Stimulated activated CD4-positive, alpha-beta T cell treated with anti-CD3 and anti-CD28 coated beads, TNF-alpha, amount 100 ng/mL, for 4 hours (primary cell): Measurements from ENCODE around the gene GAST.
"Not testable (repeated sequence)": the region's sequence is repeated elsewhere in the genome, so short reads cannot be mapped to it uniquely, and the experiment has no call there.

Experiments
- DNase-seq, 3 experiments: peaks; one replicate each; pipeline ENCODE4 v3.0.0-alpha.2; 2020; ENCODE audit warnings: low read depth in 3 of 3

The GAST gene

DNA sequence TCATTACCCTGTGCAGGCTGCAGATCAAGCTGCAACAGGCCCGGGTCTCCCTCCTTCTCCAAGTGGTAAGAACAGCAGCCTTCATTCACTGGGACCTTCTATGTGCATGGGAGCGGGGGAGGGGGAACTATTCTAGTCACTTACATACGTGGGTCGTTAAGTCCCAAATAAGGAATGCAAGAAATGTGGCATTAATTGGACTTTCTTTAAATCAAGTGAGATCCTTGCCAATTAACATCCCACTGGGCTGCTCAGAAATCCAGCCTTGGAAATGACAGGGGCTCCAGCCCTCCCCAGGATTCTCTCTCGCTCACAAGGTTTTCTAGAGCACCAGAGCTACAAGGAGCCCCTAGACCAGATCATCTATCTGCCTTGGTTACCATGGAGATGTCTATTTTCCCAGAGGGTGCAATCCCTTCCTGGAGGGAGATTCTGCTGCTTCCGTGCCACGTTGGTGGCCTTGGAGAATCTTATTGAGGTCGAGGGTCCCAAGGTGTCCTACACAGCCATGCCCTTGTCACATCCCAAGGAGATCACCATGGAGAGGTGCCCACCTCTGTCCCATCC, 28.6 kb upstream of the GAST start:
- DNase-seq, result no peak

DNA sequence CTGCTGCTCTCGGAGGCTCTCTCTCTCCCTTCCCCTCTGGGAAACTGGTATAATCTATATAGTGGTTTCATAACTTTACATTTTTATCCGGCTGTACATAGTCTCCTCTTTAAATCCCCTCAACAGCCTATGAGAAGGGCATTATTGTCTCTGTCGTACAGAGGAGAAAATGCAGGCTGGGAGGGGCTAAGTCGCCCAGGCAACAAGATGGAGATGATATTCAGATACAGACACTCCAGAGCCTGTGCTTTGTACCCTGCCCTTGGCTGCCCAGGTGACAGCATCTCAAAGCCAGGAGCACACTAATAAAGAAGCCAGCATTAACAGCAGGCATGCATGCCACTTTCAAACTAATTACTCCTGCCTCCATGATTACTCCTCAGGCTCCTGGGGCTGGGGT, 28.1 kb upstream of the GAST start:
- DNase-seq, result no peak

DNA sequence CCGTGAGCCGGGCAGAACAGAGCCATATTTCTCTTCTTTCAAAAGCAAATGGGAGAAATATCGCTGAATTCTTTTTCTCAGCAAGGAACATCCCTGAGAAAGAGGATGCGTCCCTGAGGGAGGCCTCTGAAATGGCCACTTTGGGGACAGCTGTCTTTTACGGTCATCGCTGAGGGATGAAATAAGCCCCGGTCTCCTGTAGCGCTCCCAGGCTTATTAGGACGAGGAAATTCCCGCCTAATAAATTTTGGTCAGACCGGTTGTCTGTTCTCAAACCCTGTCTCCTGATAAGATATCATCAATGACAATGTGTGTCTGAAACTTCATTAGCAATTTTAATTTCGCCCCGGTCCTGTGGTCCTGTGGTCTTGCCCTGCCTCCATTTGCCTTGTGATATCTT, 26.4 kb upstream of the GAST start:
- DNase-seq, result not testable (repeated sequence)

DNA sequence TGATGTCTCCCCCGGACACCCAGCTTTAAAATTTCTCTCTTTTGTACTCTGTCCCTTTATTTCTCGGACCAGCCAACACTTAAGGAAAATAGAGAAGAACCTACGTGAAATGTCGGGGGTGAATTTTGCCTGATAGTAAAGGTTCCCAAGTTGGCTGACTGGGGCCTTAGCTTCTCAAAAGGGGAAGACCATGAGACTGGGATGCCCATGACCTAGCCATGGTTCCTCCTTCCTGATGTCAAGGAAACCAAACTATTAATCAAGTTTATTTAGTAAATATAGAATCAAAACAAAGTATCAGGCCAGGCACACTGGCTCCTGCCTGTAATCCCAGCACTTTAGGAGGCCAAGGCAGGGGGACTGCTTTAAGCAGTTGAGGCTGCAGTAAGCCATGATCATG, 25.9 kb upstream of the GAST start:
- no peak for DNase-seq

DNA sequence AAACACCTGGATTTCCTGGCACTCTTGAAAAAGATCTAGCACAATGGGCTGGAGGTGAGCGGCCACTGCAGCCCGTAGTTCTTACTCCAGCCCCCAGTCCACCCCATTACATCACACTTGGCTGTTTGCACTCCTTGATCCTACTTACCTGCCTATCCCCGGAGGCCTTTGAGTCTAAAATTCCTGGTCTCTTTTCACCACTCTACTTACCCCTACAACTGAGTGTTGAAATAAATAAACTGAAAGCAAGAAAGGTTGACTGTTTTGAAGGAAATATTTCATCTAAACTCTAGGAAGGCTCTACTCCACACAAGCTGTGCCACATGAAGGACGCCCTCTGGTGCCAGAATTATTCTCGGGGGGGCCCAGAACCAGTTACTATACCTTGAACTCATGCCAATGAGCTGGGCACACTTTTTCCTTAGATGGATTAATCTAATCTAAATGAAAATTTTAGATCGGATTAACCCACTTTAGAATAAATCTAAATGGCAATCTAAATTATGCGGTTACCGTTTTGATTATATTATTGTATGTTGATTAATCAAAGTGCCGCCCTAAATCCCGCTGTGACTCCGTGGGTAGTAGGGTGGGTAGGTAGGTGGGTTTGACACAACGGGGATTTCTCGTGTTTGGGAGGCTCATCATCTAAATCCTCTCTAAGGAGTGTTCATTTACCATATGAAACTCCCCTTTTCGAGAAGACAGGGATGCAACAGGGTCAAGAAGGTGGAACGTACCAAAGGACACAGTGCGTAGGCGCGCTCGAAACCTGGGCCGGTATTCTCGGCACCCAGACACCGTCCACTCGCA, 24.1 kb upstream of the GAST start:
- DNase-seq, result peak in 2 of 3 experiments; percentile 51 to 54

DNA sequence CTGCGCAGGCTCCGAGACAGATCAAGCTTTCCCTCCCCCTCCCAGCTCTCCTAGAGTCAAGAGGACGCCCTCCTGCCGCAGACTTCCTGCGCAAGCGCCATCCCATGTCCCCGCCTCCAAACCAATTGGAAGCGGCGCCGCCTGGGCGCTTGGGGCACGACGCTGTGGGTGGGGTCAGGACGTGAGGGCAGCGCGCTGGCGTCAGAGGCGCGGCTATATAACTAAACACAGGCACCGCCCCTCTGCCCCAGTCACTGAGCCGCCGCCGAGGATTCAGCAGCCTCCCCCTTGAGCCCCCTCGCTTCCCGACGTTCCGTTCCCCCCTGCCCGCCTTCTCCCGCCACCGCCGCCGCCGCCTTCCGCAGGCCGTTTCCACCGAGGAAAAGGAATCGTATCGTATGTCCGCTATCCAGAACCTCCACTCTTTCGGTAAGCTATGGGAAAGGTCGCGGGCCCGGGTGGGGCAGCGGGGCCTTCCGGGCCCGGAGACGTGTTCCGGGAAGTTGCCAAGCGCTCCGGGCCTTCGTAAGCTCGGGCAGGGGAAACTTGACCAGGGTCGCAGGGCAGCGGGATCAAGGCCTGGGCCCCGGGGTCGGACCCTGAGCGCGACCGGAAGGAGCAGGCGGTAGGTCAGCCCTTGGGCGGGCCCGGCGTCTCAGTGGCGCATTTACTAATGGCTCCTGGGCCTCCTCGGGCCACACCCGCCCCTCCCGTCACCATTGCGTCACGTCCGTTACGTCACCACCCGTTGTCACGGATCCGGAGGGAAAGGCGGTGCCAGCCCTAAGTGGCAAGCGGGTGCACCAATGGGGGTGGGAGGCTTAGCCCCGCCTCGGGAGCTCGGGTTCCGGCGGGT, 23.3 kb upstream of the GAST start, which contains the start of gene EIF1:
Gene EIF1 (plus strand): TSS at position 245 of the 856 bp plus-strand sequence. CDS start 154 bp downstream, at position 399.
- peak; percentile 99 to 100 (median 100) for DNase-seq

DNA sequence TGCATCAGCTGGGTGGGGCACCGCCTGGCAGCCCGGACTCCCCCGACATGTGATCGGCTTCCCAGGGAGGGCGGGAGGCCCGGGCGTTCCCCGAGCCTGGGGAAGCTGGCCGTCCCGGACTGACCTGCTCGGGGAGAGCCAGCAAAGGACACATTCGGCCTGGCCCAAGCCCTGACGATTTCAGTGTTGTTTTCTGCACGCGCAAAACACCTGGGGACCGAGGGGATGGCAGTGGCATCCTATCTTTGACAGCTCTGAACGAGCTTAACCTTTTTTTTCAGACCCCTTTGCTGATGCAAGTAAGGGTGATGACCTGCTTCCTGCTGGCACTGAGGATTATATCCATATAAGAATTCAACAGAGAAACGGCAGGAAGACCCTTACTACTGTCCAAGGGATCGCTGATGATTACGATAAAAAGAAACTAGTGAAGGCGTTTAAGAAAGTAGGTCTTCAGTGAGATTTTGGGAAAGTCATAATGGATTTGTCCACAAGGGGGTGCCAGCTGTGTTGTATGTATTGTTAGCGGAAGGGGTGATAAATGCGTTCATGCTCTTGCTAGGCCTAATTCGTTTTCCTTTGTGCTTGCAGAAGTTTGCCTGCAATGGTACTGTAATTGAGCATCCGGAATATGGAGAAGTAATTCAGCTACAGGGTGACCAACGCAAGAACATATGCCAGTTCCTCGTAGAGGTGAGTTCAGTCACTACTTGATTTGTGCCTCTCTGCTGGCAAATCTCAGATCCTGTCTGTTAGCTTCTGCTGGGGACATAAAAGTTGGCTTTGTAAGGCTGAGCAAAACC, 22.4 kb upstream of the GAST start:
- no peak for DNase-seq

DNA sequence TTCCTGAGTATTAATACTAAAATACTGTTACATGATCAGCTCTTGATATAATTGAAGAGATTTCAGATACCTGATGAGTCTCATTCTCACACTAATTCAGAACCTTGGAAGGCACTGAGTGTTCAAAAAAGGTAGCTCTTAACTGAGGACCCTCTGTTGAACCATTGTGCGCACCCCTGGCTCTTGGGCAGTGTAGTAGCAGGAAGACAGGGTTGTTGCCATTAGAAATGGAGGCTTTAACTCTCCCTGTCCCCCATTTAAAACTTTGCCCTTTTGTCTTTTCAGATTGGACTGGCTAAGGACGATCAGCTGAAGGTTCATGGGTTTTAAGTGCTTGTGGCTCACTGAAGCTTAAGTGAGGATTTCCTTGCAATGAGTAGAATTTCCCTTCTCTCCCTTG, 21.6 kb upstream of the GAST start:
- no peak for DNase-seq

DNA sequence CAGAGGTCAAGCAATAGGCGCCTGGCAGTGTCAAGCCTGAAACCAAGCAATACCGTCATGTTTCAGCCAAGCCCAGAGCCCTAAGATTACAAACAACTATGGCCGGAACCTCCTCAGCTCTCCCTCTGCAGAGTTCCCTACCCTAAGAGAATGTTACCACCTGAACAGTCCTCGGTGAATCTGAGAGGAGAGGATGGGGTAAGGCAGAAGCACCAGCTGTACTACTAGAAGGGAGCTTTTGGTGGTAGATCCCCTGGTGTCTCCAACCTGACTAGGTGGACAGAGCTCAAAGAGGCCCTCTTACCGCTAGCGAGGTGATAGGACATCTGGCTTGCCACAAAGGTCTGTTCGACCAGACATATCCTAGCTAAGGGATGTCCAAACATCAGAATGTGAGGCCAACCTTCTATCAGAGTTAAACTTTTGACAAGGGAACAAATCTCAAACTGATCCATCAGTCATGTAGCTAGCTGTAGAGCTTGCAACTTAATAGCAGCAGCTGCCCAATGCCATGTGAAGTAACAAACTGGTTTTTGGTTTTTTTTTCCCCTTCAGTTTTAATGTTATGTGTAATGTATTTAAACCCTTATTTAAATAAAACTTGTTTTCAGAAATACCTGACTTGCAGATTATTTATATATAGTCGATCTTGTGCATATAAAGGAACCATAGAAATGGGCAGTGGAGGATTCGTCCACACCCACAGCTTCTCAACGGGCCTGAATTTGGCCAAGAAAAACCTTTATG, 20.9 kb upstream of the GAST start:
- no peak for DNase-seq

DNA sequence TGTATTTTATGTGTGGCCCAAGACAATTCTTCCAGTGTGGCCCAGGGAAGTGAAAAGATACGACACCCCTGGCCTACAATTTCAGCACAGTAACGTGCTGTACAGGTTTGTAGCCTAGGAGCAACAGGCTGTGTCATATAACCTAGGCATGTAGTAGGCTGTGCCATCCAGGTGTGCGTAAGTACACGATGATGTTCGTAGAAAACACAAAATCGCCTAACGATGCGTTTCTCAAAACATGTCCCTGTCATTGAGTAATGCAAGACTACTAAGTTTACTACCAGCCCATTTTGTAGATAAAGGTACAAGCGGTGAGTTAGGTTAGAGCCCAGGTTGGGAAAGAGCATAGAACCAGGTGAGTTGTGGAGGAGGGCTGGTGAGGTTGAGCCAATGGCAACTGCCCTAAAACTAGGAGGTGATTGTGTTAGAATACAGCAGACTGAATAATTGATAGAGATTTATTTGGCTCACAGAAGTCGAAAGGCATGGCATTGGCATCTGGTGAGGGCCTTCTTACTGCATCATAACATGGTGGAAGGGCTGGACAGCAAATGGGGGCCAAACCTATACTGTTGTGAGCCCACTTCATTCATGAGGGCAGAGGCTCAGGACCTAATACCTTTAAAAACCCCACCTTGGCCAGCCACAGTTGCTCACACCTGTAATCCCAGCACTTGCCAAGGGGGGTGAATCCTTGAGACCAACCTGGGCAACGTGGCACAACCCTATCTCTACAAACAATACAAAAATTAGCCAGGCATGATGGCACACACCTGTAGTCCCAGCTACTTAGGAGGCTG, 19.2 kb upstream of the GAST start:
- no peak for DNase-seq

DNA sequence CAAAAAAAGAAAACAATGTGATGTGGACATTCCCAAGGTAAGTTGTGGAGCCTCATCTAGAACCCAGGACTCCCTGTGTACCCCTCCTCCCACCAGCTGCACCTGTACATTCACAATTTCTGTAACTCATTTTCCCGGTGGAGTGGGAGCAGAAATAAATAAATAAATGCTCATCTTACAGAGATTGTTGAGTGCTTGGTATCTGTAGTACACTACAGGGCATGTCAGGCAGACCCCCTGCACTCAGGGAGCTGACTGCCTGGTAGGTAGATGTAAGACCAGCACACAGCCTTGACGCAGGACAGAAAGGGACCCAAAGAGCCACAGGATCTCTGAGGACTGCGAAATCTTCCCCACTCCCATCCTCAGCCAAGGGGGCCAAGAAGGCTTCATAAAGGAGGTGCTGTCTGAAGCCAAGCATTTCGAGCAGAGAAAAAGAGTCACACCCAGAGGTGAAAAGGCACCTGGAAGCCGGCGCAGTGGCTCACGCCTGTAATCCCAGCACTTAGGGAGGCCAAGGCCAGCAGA, 16.9 kb upstream of the GAST start:
- DNase-seq, result no peak

DNA sequence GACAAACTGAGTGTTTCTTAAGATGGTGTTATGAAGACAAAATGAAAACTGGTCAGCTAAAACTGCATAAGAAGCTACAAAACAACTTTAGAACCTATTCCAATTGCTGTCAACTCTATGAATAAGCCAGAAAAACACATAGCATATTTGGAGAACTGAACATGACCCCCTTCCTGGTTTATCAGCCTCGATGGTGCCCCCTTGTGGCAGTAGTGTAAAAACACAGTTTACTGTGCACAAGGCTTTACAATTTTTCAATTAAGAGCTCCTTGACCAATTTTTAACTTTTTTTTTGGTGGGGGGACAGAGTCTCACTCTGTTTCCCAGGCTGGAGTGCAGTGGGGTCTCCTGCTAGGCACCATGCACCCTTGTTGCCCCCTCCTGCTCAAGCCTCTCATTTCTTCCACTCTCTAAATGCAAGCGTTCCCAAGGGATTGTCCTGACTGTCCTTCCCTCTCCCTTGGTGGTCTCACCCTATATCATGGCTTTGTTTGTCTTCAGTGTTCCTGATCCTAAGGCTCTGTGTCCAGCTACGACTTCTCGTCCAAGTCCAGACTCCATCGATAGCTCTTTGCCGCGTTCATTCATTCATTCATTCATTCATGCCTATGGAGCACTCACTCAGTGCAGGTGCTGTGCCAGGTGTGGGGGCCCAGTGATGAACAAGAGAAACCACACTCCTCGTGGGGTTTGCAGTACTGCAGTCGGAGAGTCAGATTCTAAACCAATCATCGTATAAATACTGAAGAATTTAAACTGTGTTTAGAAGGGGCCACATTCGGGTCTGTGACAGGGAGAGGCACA, 16.0 kb upstream of the GAST start:
- DNase-seq, result peak; percentile 43 to 70 (median 44)

DNA sequence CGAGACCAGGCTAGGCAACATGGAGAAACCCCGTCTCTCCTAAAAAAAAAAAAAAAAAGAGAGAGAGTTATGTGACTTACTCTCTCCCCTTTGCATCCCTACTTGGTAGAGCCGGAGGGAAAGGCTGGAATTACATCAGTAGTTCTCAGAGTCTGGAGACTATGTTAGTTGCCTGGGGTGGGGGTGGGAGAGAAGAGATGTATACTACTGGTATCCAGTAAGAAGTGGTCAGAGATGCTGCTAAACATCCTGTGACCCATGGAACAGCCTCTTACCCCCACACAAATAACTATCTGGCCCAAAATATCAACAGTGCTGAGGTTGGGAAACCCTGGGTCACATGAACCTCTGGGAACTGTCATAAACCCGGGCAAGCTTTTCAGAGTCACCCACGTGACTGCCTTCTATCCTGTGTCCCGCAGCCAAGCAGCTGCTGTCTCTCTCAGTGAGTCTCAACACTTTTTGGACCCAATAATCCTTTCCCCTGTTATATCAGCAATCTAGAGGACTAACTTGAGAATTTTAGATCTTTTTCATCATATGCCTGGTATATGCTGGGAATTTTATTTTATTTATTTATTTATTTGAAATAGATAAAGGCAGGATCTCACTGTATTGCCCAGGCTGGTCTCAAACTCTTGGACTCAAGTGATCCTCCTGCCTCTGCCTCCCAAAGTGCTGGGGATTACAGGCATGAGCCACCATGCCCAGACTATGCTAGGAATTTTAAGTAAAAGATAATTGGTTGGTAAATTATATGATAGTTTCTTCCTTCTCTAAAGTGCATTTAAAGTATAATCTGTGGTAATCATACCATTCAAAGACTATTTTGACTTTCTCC, 14.8 kb upstream of the GAST start:
- DNase-seq, result no peak

DNA sequence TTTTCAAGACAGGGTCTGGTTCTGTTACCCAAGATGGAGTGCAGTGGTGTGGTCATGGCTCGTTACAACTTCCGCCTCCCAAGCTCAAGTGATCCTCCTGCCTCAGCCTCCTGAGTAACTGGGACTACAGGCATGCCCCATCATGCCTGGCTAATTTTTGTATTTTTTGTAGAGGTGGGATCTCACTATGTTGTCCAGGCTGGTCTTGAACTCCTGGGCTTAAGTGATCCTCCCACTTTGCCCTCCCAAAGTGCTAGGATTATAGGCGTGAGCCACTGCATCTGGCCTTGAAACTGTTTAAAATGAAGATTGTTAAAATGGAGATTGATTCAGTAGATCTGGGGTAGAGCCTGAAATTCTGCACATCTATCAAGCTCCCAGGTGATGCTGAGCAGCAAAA, 11.3 kb upstream of the GAST start:
- not testable (repeated sequence) for DNase-seq

DNA sequence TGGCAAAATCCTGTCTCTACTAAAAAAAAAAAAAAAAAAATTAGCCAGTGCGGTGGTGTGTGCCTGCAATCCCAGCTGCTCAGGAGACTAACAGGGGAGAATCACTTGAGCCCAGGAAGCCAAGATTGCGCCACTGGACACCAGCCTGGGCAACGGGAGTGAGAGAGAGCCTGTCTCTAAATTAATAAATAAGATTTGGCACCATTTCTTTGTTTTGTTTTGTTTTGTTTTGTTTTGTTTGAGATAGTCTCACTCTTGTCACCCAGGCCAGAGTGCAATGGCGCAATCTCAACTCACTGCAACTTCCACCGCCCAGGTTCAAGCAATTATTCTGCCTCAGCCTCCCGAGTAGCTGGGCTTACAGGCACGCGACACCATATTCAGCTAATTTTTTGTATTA, 9.4 kb upstream of the GAST start:
- DNase-seq, result no peak

DNA sequence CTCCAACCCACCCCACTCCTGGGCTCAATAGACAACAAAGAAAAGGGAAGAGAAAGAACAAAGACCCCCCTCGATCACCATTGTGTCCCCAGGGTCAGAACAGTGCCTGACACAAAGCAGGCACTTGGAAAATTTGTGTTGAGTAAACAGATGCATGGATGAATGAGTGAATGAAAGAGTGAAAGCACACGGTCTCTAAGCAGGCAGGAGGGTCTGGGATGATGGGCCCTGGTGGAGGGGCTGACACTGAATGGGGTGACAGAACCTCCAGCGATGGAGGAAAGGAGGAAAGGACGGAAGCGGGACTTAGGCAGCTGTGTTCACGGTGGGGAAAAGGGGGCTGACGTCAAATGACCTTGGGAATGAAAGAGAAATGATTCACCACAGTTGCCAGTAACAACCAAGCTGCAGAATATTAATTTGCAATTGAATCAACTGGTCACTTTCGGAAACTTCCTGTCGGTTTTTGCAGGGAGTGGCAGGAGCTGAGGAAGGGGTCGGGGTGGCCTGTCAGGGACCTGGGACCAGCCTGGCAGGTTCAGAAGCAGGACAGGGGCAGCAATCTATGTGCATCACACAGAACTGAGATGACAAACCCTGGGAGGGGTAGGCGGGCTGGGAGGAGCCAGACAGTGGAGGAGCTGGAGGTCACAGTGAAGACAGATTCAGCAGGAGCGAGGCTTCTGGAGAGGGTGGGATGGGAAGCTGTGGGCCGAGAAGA, 6.7 kb upstream of the GAST start:
- DNase-seq, result no peak
